ENCODE results near the gene ACD. TPM values are rescaled to one million over a fixed set of nuclear protein-coding genes. Genes with fewer than 3 reads are reported as not detected.

ACD gene
- total and polyA plus RNA-seq, 4 donors = 13.2 to 19.7 (median 15.9) TPM

GRCh38 chr16:67666559-67667452 is 6.7 kb upstream of the ACD start, which contains the start of the genes C16orf86 and ENKD1:
C16orf86 (plus strand) TSS chr16:67666814; CDS start chr16:67666971, 157 bp downstream.
ENKD1 (minus strand) TSS chr16:67666750; CDS start chr16:67666442, 308 bp downstream.
- H3K27me3 ChIP-seq (ENCODE audit: control insufficient read depth in 3 of 3, insufficient read depth in 3 of 3, low read length in 2 of 3) = no peaks in the 10 kb centered on the region
- H3K27ac ChIP-seq (ENCODE audit: low read depth in 1 of 2, low read length in 1 of 2) = peak within 1 kb of the TSS; percentile 86 to 89
- WGBS, 2 donors = 4 to 5% methylated on average over 75 to 78 of the region's 78 CpGs
- peak; percentile 82 for ATAC-seq (ENCODE audit: insufficient read depth, low FRiP score)
- H3K9me3 ChIP-seq (ENCODE audit: control insufficient read depth in 4 of 4, insufficient read depth in 3 of 4, low read length in 3 of 4) = no peaks in the 10 kb centered on the region
- peaks cover 0 to 8% (median 2%) of the 10 kb centered on the region in 4 donors for H3K36me3 ChIP-seq (ENCODE audit: control insufficient read depth in 4 of 4, insufficient read depth in 4 of 4, low read length in 4 of 4)
- H3K4me3 ChIP-seq = peak within 1 kb of the TSS; percentile 59
- H3K4me1 ChIP-seq (ENCODE audit: control insufficient read depth in 5 of 5, insufficient read depth in 5 of 5, low read length in 5 of 5) = peaks cover 0 to 22% (median 8%) of the 10 kb centered on the region in 5 donors
- peak; percentile 87 to 88 (median 88) for DNase-seq
- TF ChIP-seq CTCF (IDR thresholded peaks at IDR 0.05; ENCODE audit: control extremely low read depth, extremely low read depth) = no peak
- H3K9ac ChIP-seq (ENCODE audit: insufficient read depth in 1 of 2, low read length in 2 of 2) = no peak within 1 kb of the TSS

GRCh38 chr16:67666032-67666551 is 6.0 kb upstream of the ACD start:
- Histone ChIP-seq H3K36me3 (ENCODE audit: control insufficient read depth in 4 of 4, insufficient read depth in 4 of 4, low read length in 4 of 4) (peaks cover 0 to 8% (median 2%) of the 10 kb centered on the region in 4 donors), H3K27ac (ENCODE audit: low read depth in 1 of 2, low read length in 1 of 2) (peak overlapping the region in 1 of 2 donors; percentile 89), H3K4me1 (ENCODE audit: control insufficient read depth in 5 of 5, insufficient read depth in 5 of 5, low read length in 5 of 5) (peaks cover 0 to 27% (median 14%) of the 10 kb centered on the region in 5 donors), H3K9ac (ENCODE audit: insufficient read depth in 1 of 2, low read length in 2 of 2) (no peak overlapping the region), H3K9me3 (ENCODE audit: control insufficient read depth in 4 of 4, insufficient read depth in 3 of 4, low read length in 3 of 4) (no peaks in the 10 kb centered on the region), H3K4me3 (peak overlapping the region; percentile 59), H3K27me3 (ENCODE audit: control insufficient read depth in 3 of 3, insufficient read depth in 3 of 3, low read length in 2 of 3) (no peaks in the 10 kb centered on the region)
- ATAC-seq (ENCODE audit: insufficient read depth, low FRiP score) (peak; percentile 0), DNase-seq (peak in 2 of 3 donors; percentile 27 to 47)
- 1 to 2% methylated on average over 29 to 46 of the region's 46 CpGs for WGBS, 2 donors
- TF ChIP-seq CTCF (IDR thresholded peaks at IDR 0.05; ENCODE audit: control extremely low read depth, extremely low read depth) = no peak

GRCh38 chr16:67665598-67665997 is 5.5 kb upstream of the ACD start:
- DNase-seq (no peak), ATAC-seq (ENCODE audit: insufficient read depth, low FRiP score) (no peak)
- Histone ChIP-seq H3K36me3 (ENCODE audit: control insufficient read depth in 4 of 4, insufficient read depth in 4 of 4, low read length in 4 of 4) (peaks cover 0 to 8% (median 2%) of the 10 kb centered on the region in 4 donors), H3K9ac (ENCODE audit: insufficient read depth in 1 of 2, low read length in 2 of 2) (no peak overlapping the region), H3K4me3 (no peak overlapping the region), H3K27ac (ENCODE audit: low read depth in 1 of 2, low read length in 1 of 2) (no peak overlapping the region), H3K27me3 (ENCODE audit: control insufficient read depth in 3 of 3, insufficient read depth in 3 of 3, low read length in 2 of 3) (no peaks in the 10 kb centered on the region), H3K9me3 (ENCODE audit: control insufficient read depth in 4 of 4, insufficient read depth in 3 of 4, low read length in 3 of 4) (no peaks in the 10 kb centered on the region), H3K4me1 (ENCODE audit: control insufficient read depth in 5 of 5, insufficient read depth in 5 of 5, low read length in 5 of 5) (peaks cover 0 to 28% (median 14%) of the 10 kb centered on the region in 5 donors)
- WGBS, 2 donors = 71 to 79% methylated on average over 5 of the region's 5 CpGs
- no peak for TF ChIP-seq CTCF (IDR thresholded peaks at IDR 0.05; ENCODE audit: control extremely low read depth, extremely low read depth)
